ENCODE data around the gene OR51E2. TPM values are rescaled to one million over a fixed set of nuclear protein-coding genes. Genes with fewer than 3 reads are reported as not detected.

Gene OR51E2
- total and polyA plus RNA-seq, 2 of the 8 experiments (the other 6 are each of a cell fraction or from before 2014, with no cell fraction given), result not detected

DNA sequence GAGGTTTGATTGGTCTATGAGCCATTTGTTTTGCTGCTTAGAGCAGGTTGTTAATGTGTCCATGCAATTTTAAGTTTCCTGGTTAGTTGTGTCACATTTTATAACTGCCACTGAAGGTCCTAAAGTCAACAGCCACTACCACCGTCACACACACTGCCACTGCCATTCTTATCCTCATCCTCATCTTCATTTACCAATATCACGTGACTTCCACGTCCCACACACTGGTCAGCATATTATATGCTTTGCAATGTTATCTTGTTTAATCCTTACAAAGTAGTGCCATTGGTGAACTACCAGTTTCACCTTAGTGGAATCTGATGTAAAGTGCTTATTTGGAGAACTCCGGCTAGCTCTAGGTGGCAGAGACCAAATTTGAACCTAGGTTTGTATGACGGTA, 16.6 kb upstream of the OR51E2 start:
- H3K79me2 ChIP-seq (ENCODE audit: control insufficient read depth in 1 of 2, insufficient read depth in 2 of 2, low read length in 2 of 2), result no peaks in the 10 kb centered on the region
- H3K9me3 ChIP-seq (ENCODE audit: insufficient read depth in 2 of 2, low read depth in 1 of 2, low read length in 1 of 2), result no peaks in the 10 kb centered on the region
- no peaks in the 10 kb centered on the region for H3K27me3 ChIP-seq (replicated peaks in 1 of 4; ENCODE audit: control insufficient read depth in 3 of 4, extremely low read depth in 1 of 4, insufficient read depth in 3 of 4, low read length in 3 of 4)
- no peak overlapping the region for H4K8ac ChIP-seq (ENCODE audit: extremely low read depth, insufficient read depth, low read length)
- H3K4me2 ChIP-seq (ENCODE audit: insufficient read depth in 1 of 2, low read depth in 2 of 2, low read length in 2 of 2), result no peak overlapping the region
- no peak overlapping the region for H3K4ac ChIP-seq (replicated peaks; ENCODE audit: insufficient read length, low read depth, low read length)
- no peak overlapping the region for H2BK20ac ChIP-seq (ENCODE audit: low read length)
- no peak overlapping the region for H2AK5ac ChIP-seq (ENCODE audit: low read depth, low read length)
- CTCF ChIA-PET (ENCODE audit: partially characterized antibody), result interaction anchor here (0.6 to 3.2 kb wide), 2 partner anchors 8 to 115 kb away, joined by 3 to 14 read pairs; no protein-coding TSS in a partner anchor
- H2BK15ac ChIP-seq (ENCODE audit: low read length), result no peak overlapping the region
- H3K4me3 ChIP-seq (ENCODE audit: extremely low read depth in 1 of 4, insufficient read depth in 2 of 4, low read depth in 3 of 4, low read length in 4 of 4), result no peak overlapping the region
- H4K5ac ChIP-seq (ENCODE audit: insufficient read length, low read depth, low read length), result no peak overlapping the region
- no peaks in the 10 kb centered on the region for H3K79me1 ChIP-seq (ENCODE audit: low read depth, low read length)
- H3K4me1 ChIP-seq (replicated peaks in 1 of 4; ENCODE audit: control insufficient read depth in 3 of 4, insufficient read depth in 4 of 4, low read length in 3 of 4), result no peaks in the 10 kb centered on the region; a peak in 2 of 7 replicates
- H4K91ac ChIP-seq (replicated peaks; ENCODE audit: insufficient read length, low read length), result no peak overlapping the region
- H2BK12ac ChIP-seq (ENCODE audit: low read depth, low read length), result no peak overlapping the region
- no peaks in the 10 kb centered on the region for H3K36me3 ChIP-seq (ENCODE audit: control insufficient read depth in 2 of 4, insufficient read depth in 4 of 4, low read length in 3 of 4)
- no peaks in the 10 kb centered on the region; the same call in 1 of the 2 replicates for H3K23me2 ChIP-seq (ENCODE audit: low read depth, low read length)
- no peak overlapping the region for H2BK120ac ChIP-seq (replicated peaks; ENCODE audit: low read depth, low read length)
- DNase-seq (ENCODE audit: low read depth in 1 of 2, low spot score in 2 of 2) (no peak), FAIRE-seq (no peak)
- no peak overlapping the region for H3K18ac ChIP-seq (ENCODE audit: extremely low read depth, low read length)
- no peak overlapping the region for H2AFZ ChIP-seq (ENCODE audit: low read length)
- no peak overlapping the region for H3K23ac ChIP-seq (ENCODE audit: insufficient read length)
- WGBS, 2 experiments (ENCODE audit: extremely low coverage in 1 of 2, insufficient coverage in 1 of 2, insufficient read length in 1 of 2, insufficient replicate concordance in 2 of 2, low coverage in 1 of 2, low lambda C conversion rate in 2 of 2, missing lambda C conversion rate in 1 of 2), result 88% methylated on average over 5 of the region's 5 CpGs; no CpG with 5 or more reads in 1 of the 2 experiments
- no peak overlapping the region for H3K9ac ChIP-seq (replicated peaks in 1 of 4; ENCODE audit: extremely low read depth in 1 of 4, low read depth in 3 of 4, low read length in 3 of 4)
- H4K20me1 ChIP-seq (replicated peaks in 1 of 2; ENCODE audit: control insufficient read depth in 1 of 2, insufficient read depth in 2 of 2, low read length in 2 of 2), result no peaks in the 10 kb centered on the region
- H3K27ac ChIP-seq (ENCODE audit: low read depth, low read length), result no peak overlapping the region
- no peak overlapping the region for H3K14ac ChIP-seq (ENCODE audit: insufficient read length)
- no peak overlapping the region for H2BK5ac ChIP-seq (ENCODE audit: low read depth, low read length)
- no peak for TF ChIP-seq NANOG (IDR thresholded peaks at IDR 0.05; ENCODE audit: insufficient read depth, low read depth, low read length, poor library complexity, severe bottlenecking)
- TF ChIP-seq, protein P1, sequence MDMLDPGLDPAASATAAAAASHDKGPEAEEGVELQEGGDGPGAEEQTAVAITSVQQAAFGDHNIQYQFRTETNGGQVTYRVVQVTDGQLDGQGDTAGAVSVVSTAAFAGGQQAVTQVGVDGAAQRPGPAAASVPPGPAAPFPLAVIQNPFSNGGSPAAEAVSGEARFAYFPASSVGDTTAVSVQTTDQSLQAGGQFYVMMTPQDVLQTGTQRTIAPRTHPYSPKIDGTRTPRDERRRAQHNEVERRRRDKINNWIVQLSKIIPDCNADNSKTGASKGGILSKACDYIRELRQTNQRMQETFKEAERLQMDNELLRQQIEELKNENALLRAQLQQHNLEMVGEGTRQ (IDR thresholded peaks at IDR 0.05; ENCODE audit: low read length), result no peak
- TF ChIP-seq CBX5 (IDR thresholded peaks at IDR 0.05; ENCODE audit: low read depth, low read length), result no peak
- no peak for TF ChIP-seq SP4 (IDR thresholded peaks at IDR 0.05; ENCODE audit: low read length)
- no peak for TF ChIP-seq KDM4A (IDR thresholded peaks at IDR 0.05; ENCODE audit: low read depth, low read length, severe bottlenecking)
- POLR2A ChIA-PET (ENCODE audit: partially characterized antibody), result interaction anchor here (1.8 kb wide), 1 partner anchor 9 kb away, joined by 6 read pairs; the partner anchor contains the start of gene MMP26
- no peak overlapping the region for H3K56ac ChIP-seq (replicated peaks; ENCODE audit: insufficient read length, low read depth, low read length)
